NCI-H2171 (cell line): Measurements from ENCODE around the gene COLGALT1.
"Not testable (repeated sequence)": the region's sequence is repeated elsewhere in the genome, so short reads cannot be mapped to it uniquely, and the experiment has no call there.

ENCODE experiments used
- DNase-seq: peaks from one replicate; lab custom pipeline; 2025; lab: John Stamatoyannopoulos, UW

COLGALT1 gene

GRCh38 chr19:17532557-17532956 lies 22.9 kb upstream of the COLGALT1 start:
- DNase-seq: no peak

GRCh38 chr19:17534767-17535166 lies 20.7 kb upstream of the COLGALT1 start:
- DNase-seq: no peak

GRCh38 chr19:17536955-17537354 lies 18.5 kb upstream of the COLGALT1 start:
- DNase-seq: no peak

GRCh38 chr19:17538684-17539237 lies 16.7 kb upstream of the COLGALT1 start:
- DNase-seq: no peak

- DNase-seq: peak; percentile 96
Observed at GRCh38 chr19:17539238-17540117, 16.0 kb upstream of the COLGALT1 start.

- DNase-seq: no peak
Observed at GRCh38 chr19:17540174-17540573, 15.3 kb upstream of the COLGALT1 start.

GRCh38 chr19:17541184-17541759 lies 14.2 kb upstream of the COLGALT1 start:
- DNase-seq: no peak

GRCh38 chr19:17542042-17542441 lies 13.4 kb upstream of the COLGALT1 start:
- DNase-seq: no peak

- no peak for DNase-seq
Observed at GRCh38 chr19:17542793-17543582, 12.5 kb upstream of the COLGALT1 start.

- DNase-seq: no peak
Observed at GRCh38 chr19:17543986-17544385, 11.5 kb upstream of the COLGALT1 start.

- DNase-seq: no peak
Observed at GRCh38 chr19:17544418-17544817, 11.0 kb upstream of the COLGALT1 start.

GRCh38 chr19:17548145-17548544 lies 7.3 kb upstream of the COLGALT1 start:
- no peak for DNase-seq

- no peak for DNase-seq
Observed at GRCh38 chr19:17549085-17549740, 6.2 kb upstream of the COLGALT1 start.

- no peak for DNase-seq
Observed at GRCh38 chr19:17550076-17550667, 5.3 kb upstream of the COLGALT1 start.

- DNase-seq: not testable (repeated sequence)
Observed at GRCh38 chr19:17552735-17553134, 2.7 kb upstream of the COLGALT1 start.

GRCh38 chr19:17553256-17553655 lies 2.2 kb upstream of the COLGALT1 start:
- DNase-seq: peak; percentile 86

- DNase-seq: no peak
Observed at GRCh38 chr19:17554968-17555479, 425 bp upstream of the COLGALT1 start.

GRCh38 chr19:17555929-17556813 lies 722 bp downstream of the COLGALT1 start:
- no peak for DNase-seq

- DNase-seq: no peak
Observed at GRCh38 chr19:17556995-17557394, 1.5 kb downstream of the COLGALT1 start.

- no peak for DNase-seq
Observed at GRCh38 chr19:17557466-17557865, 2.0 kb downstream of the COLGALT1 start.
